ENCODE results near the gene GPR17.

The GPR17 gene, protein sequence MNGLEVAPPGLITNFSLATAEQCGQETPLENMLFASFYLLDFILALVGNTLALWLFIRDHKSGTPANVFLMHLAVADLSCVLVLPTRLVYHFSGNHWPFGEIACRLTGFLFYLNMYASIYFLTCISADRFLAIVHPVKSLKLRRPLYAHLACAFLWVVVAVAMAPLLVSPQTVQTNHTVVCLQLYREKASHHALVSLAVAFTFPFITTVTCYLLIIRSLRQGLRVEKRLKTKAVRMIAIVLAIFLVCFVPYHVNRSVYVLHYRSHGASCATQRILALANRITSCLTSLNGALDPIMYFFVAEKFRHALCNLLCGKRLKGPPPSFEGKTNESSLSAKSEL

DNA sequence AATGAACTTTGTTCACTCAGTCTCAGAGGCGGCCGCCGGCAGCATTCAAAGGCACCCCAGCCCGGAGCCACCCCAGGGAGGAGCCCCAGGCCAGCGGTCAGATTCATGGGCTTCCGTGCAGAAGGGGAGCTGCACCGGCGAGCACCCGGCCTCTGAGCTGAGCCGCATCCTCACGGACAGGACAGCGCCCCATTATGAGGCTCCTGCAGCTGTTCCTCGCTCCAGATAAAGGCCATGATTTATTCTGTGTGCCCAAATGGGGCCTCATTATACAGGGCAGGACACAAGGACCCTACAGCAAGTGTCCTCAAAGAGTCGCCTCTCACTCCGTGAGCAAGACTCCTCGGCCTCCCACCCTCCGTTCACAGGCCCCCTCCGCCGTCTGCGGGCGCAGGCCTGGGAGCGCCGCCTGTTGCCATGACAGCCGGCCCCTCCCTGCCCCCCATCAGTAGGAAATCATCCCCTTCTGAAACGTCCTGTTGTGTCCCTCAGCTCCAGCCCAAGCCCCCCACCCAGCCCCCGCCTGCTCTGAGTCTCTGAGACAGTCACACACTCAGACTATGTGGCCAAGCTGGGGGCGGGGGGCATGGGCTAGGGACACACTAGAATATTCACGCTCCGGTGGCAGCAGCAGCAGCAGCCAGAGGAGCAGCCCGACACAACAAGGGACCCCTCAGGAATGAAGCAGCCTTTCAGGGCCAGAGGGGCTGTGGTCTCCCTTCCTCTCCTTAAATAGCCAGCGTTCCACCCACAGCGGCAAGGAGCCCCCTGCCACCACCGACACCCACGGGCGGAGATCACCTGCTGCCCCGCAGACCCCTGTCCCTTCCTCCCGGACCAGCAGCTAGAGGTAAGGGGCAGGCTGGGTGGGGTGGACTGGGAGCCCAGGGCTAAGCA is at the start of gene GPR17:
Gene GPR17 (plus strand): TSS at position 759 of the 897 bp plus-strand sequence. CDS start 4,583 bp downstream, outside the sequence.
- no peak for DNase-seq (ENCODE audit: low read depth in 1 of 2, low spot score in 1 of 2)

DNA sequence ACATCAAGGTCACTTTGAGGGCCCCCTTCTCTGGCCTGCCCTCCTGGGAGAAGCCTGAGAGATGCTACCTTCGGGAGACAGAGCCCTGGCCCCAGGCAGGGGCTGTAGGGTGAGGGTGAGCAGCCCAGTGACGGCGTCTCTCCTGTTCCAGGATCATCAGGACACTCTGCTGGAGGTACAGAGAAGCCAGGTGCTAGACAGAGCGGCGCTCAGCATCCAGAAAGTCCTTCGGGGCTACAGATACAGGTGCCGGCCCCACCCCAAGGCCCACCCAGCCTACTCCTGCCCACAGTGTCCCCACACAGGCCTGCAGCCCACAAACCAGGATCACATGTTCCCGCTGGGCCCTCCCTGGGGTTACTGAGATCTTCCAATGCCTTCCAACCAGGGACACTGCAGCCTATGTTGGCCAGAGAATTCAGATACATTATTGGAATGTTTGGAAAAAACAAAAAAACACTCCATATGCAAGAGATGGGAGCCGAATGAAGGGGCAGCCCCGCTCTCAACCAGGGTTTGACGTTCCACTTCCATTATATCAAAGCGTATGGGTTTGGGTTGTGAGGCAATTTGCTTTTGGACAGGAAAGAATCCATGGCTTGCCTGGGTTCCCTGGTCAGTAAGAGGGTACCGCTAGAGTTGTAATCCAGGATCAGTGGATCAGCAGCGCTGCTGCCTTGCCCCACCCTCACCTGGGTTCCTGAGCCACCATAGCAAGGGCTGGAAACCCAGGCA is 49.5 kb upstream of the GPR17 start:
- DNase-seq (ENCODE audit: low read depth in 1 of 2, low spot score in 1 of 2): no peak

DNA sequence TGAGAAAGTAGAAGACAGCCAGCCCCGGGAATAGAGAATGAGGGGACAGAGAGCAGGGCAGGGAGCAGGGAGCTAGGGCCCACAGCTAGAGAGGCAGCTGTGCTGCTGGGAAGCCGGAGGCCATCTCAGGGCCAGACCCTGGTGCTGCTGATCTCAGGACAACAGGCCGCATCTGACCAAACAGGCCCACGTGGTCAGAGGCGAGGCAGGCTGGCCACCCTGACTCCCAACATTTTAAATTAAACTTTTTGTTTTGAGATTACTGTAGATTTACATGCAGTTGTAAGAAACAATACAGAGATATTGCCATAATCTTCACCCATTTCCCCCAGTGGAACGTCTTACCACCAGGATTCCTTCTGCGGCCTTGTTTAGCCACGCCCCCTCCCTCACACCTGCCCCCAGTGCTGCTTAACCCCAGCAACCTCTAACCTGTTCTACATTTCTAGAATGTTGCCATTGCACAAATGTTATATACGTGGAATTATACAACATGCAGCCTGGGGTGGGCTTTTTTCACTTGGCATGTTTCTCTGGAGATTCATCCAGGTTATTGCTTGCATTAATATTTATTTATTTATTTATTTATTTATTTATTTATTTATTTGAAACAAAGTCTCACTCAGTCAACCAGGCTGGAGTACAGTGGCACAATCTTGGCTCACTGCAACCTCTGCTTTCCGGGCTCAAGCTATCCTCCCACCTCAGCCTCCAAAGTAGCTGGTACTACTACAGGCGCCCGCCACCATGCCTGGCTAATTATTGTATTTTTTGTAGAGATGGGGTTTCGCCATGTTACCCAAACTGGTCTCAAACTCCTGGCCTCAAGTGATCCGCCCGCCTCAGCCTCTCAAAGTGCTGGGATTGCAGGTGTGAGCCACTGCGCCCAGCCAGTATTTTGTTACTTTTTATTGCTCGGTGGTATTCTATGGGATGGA is 48.6 kb upstream of the GPR17 start:
- DNase-seq (ENCODE audit: low read depth in 1 of 2, low spot score in 1 of 2): no peak

DNA sequence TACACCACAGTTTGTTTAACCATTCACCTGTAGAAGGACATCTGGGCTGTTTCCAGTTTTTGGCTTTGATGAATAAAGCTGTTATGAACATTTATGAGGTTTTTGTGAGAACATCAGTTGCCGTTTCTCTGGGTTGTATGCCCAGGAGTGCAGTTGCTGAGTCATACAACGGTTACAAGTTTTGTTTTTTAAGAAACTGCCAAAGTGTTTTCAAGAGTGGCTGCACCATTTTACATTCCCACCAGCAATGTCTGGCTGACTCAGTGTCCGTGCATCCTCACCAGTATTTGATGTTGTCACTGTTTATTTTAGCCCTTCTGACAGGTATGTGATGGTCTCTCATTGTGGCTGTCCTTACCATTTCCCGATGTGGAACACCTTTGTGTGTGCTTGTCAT is 48.0 kb upstream of the GPR17 start:
- no peak for DNase-seq (ENCODE audit: low read depth in 1 of 2, low spot score in 1 of 2)

DNA sequence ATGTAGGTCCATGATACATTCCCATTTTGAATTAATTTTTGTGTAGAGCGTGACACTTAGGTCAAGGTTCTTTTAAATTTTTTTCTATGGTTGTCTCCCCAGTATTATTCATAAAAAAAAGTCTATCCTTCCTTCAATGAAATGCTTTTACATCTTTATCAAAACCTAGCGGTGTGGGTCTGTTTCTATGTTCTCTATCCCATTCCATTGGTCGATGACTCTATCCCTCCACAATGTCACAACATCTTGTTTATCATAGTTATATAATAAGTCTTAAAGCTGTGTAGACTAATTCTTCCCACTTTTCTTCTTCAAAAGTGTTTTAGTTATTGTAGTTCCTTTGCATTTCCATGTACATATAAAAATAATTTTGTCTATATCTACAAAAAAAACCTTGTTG is 47.2 kb upstream of the GPR17 start:
- DNase-seq (ENCODE audit: low read depth in 1 of 2, low spot score in 1 of 2): no peak

DNA sequence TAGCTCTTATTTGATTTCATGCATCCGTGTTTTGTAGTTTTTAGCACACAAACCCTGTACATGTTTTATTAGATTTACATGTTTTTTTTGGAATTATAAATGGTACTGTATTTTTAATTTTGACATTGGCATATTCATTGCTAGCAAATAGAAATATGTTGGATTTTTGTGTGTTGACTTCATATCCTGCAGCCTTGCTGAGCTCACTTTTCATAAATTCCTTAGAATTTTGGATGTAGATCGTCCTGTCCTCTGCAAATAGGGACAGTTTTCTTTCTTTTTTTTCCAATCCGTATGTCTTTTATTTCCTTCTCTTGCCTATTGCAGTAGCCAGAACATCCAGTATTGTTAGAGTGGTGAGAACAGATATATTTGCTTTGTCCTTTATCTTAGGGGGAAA is 46.7 kb upstream of the GPR17 start:
- DNase-seq (ENCODE audit: low read depth in 1 of 2, low spot score in 1 of 2): no peak

DNA sequence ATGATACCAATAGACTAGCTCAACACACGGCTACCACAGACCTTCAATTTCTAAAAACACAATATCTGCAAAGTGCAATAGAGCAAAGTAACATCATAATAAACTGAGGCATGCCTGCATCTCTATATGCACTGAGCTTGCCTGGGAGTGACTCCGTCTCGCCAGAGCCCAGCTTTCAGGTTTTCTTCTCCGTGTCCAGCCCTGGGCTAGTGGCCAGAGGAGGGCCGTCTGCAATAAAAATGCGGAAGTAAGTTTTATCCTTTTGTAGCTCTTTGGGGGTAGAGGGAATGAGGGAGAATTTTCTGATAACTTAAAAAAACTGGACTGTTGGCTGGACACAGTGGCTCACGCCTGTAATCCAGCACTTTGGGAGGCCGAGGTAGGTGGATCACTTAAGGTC is 41.0 kb upstream of the GPR17 start:
- DNase-seq (ENCODE audit: low read depth in 1 of 2, low spot score in 1 of 2): no peak

DNA sequence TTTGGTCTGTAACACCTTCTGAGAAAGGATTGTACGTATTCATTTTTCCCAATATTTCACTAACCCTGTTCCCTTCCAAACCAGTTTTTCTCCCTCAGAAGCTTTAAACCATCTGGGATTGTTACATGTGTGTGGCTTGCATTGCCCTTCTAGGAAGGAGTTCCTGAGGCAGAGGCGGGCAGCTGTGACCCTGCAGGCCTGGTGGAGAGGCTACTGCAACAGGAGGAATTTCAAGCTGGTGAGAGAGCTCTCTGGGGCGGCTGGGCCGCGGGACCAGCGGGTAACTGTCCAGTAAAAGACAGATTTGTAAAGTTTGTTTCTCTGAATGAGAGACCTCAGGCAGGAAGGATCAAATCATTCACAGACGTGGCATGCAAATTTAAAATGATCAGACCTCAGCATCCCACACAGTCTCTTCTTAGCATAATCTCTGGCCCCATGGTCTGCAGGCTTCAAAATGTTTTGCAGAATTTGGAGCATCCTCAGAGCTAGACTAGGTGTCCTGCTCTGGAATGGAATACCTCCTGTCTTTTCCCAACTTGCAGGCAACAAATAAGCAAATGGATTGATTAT is 40.2 kb upstream of the GPR17 start:
- no peak for DNase-seq (ENCODE audit: low read depth in 1 of 2, low spot score in 1 of 2)

DNA sequence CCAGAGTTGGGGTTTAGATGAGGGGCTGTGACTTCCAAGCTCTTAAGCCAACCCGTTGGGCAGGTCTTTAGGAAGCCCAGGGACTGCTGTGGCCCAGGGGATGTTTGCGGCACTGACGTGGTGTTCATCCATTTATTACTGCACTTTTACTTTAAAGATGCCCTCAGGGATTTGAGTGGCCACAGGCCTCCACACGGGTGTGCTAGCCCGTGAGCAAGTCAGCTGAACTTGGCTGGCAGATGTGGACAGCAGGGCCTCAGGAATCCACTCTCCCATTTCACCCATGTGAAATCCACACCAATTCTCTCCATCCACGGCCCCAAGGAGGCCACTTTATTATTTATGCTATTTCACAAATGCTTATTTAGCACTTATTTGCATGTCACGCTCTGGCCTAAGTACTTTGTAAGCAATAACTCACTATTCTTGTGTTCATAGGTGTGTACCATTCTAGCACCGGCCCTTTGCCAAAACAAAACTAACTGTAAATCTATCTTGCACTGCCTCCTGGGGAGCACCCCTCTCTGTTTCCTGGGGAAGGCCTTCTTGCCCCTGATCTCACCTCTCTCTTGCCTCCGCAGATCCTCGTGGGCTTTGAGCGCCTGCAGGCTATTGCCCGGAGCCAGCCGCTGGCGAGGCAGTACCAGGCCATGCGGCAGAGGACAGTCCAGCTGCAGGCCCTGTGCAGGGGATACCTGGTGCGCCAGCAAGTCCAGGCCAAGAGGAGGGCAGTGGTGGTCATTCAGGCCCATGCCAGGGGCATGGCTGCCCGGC is 39.1 kb upstream of the GPR17 start:
- no peak for DNase-seq (ENCODE audit: low read depth in 1 of 2, low spot score in 1 of 2)

DNA sequence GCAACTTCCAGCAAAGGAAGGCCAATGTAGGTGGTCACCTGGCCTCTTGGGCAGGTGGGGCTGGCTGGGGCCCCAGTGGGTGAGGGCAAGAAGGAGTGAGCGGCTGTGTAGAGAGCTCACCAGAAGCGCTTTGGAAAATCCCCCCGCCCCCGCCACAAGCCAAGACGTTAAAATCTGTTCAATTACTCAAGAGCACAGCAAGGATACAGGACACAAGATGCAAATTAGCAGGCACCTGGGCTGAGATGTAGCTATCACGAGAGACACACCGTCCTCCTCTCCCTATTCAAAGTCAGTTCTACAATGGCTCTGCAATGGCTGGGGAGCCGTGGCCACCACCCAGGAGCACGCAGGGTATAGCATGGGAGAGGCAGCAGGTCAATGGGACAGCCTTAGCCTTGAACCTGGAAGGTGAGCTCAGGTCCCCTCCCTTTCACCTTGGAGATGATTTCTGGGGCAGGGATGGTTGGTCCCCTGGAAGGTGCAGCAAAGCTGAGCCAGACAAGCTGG is 38.5 kb upstream of the GPR17 start:
- DNase-seq (ENCODE audit: low read depth in 1 of 2, low spot score in 1 of 2): no peak

DNA sequence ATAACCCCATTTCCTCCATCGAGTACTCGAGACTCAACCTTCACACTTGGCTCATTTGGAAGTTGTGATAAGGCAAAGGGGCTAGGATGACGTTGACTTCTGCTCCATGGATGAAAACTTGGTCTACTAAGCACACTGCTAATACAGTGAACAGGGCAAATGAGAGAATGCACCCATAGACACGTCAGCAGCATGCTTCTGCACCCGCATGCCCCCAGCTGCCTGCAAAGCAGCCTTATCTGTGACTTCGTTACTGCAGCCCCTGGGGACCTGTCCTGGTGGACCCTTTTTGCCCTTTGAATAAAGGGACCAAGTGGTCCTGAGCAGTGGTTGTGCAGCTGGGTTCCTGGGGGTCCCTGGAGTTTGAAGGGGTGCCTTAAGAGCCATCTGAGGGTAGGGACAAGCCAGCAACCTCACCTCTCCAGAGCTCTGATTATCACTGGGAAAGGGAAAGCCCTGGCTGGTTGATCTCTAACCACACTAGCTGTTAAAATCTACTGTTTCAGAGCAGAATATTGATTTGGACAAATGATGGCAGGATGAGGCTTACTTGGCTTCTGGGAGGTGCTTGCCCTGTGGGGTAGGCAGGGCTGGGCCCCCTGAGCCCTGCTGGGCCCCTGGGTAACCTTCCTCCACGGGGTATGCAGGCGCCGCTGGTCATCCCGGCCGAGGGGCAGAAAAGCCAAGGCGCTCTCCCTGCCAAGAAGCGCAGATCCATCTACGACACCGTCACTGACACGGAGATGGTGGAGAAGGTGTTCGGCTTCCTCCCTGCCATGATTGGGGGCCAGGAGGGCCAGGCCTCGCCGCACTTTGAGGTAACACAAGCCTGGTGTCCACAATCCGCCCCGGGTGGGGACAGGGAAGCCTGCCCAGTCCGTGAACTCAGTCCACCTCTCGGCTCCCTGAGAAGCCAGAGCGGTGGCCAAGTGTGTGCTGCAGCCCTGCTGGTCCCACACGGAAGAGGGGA is 37.6 kb upstream of the GPR17 start:
- no peak for DNase-seq (ENCODE audit: low read depth in 1 of 2, low spot score in 1 of 2)

DNA sequence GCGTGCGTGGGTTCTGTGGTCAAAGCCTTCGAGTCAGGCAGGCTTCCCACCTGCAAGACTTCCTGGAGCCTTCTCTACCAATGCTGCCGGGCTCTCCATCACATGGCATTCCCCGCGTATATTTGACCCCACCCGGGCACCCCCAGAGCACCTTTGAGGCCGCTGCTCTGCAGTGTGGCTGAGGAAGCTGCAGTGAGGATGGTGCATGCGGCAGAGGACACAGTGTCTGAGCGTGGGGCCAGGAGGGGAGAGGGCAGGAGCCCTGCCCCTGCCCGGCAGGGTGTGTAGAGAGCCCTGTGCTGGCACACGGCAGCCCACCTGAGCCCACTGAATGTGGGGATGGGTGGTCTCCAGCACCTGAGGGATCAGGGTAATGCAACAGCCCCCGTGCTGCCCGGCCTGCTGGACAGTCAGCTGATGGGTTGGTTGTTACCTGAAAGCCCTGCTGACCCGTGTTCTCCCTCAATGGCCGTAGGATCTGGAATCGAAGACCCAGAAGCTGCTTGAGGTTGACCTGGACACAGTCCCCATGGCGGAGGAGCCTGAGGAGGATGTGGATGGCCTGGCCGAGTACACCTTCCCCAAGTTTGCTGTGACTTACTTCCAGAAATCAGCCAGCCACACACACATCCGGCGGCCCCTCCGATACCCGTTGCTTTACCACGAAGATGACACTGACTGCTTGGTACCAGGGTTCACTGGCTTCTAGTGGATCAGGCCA is 36.8 kb upstream of the GPR17 start:
- no peak for DNase-seq (ENCODE audit: low read depth in 1 of 2, low spot score in 1 of 2)

DNA sequence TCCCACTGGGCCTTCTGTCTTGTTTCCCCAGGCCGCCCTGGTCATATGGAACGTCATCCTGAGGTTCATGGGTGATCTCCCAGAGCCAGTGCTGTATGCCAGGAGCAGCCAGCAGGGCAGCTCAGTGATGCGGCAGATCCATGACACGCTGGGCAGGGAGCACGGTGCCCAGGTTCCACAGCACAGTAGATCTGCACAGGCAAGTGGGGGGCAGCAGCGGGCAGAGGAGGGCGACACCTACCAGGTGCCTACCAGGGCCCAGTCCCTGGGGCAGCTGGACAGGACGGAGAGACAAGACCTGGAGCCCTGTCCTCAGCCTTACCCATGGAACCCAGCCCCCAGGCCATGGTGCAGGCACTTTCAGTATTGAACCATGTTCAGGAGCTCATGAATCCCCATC is 36.1 kb upstream of the GPR17 start:
- no peak for DNase-seq (ENCODE audit: low read depth in 1 of 2, low spot score in 1 of 2)

DNA sequence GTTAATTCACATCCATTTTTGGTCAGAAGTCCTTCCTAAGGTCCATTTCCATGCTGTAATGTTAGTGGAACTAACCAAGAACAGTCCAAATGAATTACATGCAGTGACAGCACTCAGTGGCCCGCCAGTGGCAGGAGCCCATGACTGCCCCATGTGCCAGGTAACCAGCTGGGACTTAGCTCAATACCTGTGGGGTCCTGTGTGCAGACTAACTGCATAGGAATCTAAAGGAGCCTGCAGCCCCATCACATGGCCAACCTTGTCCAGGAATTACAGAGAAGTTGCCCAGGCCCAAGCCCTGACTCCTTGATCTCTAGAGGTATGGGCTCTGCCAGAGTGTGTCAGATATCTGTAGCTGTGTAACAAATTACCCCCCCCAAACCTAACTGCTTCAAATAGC is 35.4 kb upstream of the GPR17 start:
- no peak for DNase-seq (ENCODE audit: low read depth in 1 of 2, low spot score in 1 of 2)

DNA sequence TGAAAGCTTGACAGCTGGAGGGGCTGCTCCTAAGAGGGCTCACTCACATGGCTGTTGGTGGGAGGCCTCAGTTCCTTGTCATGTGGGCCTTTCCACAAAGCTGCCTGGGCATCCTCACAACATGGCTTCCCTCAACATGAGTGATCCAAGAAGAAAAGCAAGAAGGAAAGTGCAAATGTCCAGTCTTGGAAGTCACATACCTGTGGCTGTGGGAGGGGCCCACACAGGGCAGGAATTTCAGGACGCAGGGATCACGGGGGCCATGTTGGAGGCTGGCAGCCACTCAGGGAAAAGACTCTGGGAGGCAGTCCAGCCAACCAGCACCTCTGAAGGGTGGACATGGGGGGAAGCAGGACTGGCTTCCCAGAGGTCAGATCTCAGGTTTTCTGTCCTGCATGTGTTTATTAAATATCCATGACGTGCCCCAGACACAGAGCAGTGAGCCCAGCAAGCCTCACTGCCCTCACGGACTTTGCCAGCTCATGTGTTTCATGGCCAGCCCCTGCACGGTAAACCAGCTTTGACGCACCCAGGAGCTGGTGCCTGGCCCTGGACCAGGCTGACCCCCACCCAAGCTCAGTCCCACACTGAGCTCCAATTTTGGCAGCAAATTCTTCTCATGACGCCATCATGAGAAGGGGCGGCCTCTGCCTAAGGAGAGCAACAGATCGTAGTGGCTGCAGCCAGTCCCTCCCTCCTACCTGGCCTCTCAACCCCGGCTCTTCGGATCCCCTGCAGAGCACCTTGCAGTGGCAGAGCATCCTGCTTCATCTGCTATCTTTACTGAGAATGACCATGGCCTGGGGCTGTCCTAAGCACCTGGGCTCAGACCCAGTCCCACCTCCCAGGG is 34.7 kb upstream of the GPR17 start:
- no peak for DNase-seq (ENCODE audit: low read depth in 1 of 2, low spot score in 1 of 2)

DNA sequence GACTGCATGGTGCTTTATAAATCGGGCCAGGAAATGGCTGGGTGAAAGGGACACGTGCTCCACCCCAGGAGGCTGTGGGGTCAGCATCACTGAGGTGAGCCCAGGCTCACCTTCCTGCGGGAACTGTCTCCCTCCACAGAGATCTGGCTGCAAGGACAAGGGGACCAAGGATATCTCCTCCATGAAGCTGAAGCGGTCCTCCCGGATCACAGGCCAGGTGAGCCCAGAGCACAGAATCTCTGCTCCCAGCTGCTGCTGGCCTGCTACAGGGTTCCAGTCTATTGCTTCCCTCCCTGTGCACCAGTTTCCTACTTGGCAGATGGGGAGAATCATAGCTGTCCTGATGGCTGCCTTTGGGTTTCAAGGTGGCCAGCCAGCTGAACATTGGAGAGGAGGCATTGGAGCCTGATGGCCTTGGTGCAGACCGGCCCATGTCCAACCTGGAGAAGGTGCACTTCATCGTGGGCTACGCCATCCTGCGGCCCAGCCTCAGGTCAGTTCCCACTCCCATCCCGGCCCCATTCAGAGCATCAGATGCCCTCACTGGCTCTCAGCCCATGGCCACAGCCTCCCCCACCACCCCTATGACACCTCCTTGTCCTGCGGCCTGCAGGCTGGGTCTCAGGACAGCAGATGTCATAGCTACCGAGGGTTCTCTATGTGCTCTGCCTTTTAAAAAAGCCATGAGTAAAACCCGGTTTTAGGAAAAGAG is 33.7 kb upstream of the GPR17 start:
- no peak for DNase-seq (ENCODE audit: low read depth in 1 of 2, low spot score in 1 of 2)

All from stimulated activated CD4-positive, alpha-beta T cell treated with anti-CD3 and anti-CD28 coated beads, Interleukin-15, amount 100 ng/mL, for 1 hour (primary cell).